Immature natural killer cell (primary cell): ENCODE measurements around the gene KIAA2012. TPM values are rescaled to one million over a fixed set of nuclear protein-coding genes. Genes with fewer than 3 reads are reported as not detected.

Experiments
- DNase-seq, 3 donors: peaks; one replicate each; pipeline ENCODE4 v3.0.0; 2022; ENCODE audit warnings: mixed read lengths in 1 of 3
- H3K27ac Mint-ChIP-seq, 6 donors: one replicate each; pipeline ENCODE4 v1.8.0; 2020; ENCODE audit warnings: mixed read lengths in 6 of 6, mild to moderate bottlenecking in 5 of 6, inconsistent platforms in 4 of 6, moderate library complexity in 3 of 6
- H3K27me3 Mint-ChIP-seq, 3 donors: one replicate each; pipeline ENCODE4 v1.8.0; 2020 to 2021; ENCODE audit warnings: low read depth in 3 of 3, mild to moderate bottlenecking in 3 of 3, mixed read lengths in 3 of 3, moderate library complexity in 3 of 3, inconsistent platforms in 1 of 3
- H3K36me3 Mint-ChIP-seq, 3 donors: one replicate each; pipeline ENCODE4 v1.8.0; 2020; ENCODE audit warnings: mixed read lengths in 3 of 3, inconsistent platforms in 2 of 3, mild to moderate bottlenecking in 2 of 3
- H3K4me1 Mint-ChIP-seq, 2 donors: one replicate each; pipeline ENCODE4 v1.8.0; 2020; ENCODE audit warnings: inconsistent platforms in 2 of 2, mild to moderate bottlenecking in 2 of 2, mixed read lengths in 2 of 2, moderate library complexity in 1 of 2
- H3K4me3 Mint-ChIP-seq, 5 donors: one replicate each; pipeline ENCODE4 v1.8.0; 2020; ENCODE audit warnings: mild to moderate bottlenecking in 5 of 5, mixed read lengths in 5 of 5, inconsistent platforms in 3 of 5, moderate library complexity in 3 of 5
- H3K9me3 Mint-ChIP-seq, 6 donors: one replicate each; pipeline ENCODE4 v1.8.0; 2020; ENCODE audit warnings: mild to moderate bottlenecking in 6 of 6, mixed read lengths in 6 of 6, inconsistent platforms in 4 of 6, moderate library complexity in 3 of 6
- polyA plus RNA-seq, 3 donors: library from polyadenylated mRNA; unstranded; fragments of 300-500 nt; fragmentation: Illumina TruSeq; gene quantifications; one replicate each; pipeline ENCODE4 v1.2.3, GENCODE V29; 2021

Gene KIAA2012
- polyA plus RNA-seq, 3 donors from 2014 or later: not detected

- no peaks in the 10 kb centered on the region for H3K36me3 Mint-ChIP-seq
- no peak overlapping the region for H3K4me3 Mint-ChIP-seq
- no peaks in the 10 kb centered on the region for H3K9me3 Mint-ChIP-seq
- DNase-seq: no peak
- no peaks in the 10 kb centered on the region for H3K4me1 Mint-ChIP-seq
- H3K27me3 Mint-ChIP-seq: peaks cover 0 to 7% (median 0%) of the 10 kb centered on the region in 3 donors
- no peak overlapping the region for H3K27ac Mint-ChIP-seq
Observed at GRCh38 chr2:202079310-202079709, 6.3 kb downstream of the KIAA2012 start.

GRCh38 chr2:202084265-202084664 is 11.2 kb downstream of the KIAA2012 start:
- Mint-ChIP-seq H3K4me3 (no peak overlapping the region), H3K4me1 (no peaks in the 10 kb centered on the region), H3K9me3 (no peaks in the 10 kb centered on the region), H3K36me3 (no peaks in the 10 kb centered on the region), H3K27me3 (peaks cover 0 to 1% (median 0%) of the 10 kb centered on the region in 3 donors), H3K27ac (no peak overlapping the region)
- DNase-seq: no peak

GRCh38 chr2:202088777-202089176 is 15.7 kb downstream of the KIAA2012 start:
- no peak overlapping the region for H3K4me3 Mint-ChIP-seq
- H3K9me3 Mint-ChIP-seq: no peaks in the 10 kb centered on the region
- no peak for DNase-seq
- no peak overlapping the region for H3K27ac Mint-ChIP-seq
- no peaks in the 10 kb centered on the region for H3K36me3 Mint-ChIP-seq
- H3K27me3 Mint-ChIP-seq: peaks cover 0 to 2% (median 2%) of the 10 kb centered on the region in 3 donors
- no peaks in the 10 kb centered on the region for H3K4me1 Mint-ChIP-seq

GRCh38 chr2:202090530-202090929 is 17.5 kb downstream of the KIAA2012 start:
- no peak overlapping the region for H3K4me3 Mint-ChIP-seq

GRCh38 chr2:202091476-202091875 is 18.4 kb downstream of the KIAA2012 start:
- Mint-ChIP-seq H3K27me3 (peaks cover 0 to 2% (median 2%) of the 10 kb centered on the region in 3 donors), H3K27ac (no peak overlapping the region), H3K4me3 (no peak overlapping the region), H3K9me3 (no peaks in the 10 kb centered on the region), H3K4me1 (no peaks in the 10 kb centered on the region), H3K36me3 (no peaks in the 10 kb centered on the region)
- no peak for DNase-seq

More at GRCh38 chr2:202090530-202090929, 17.5 kb downstream of the KIAA2012 start:
- Mint-ChIP-seq H3K4me1 (no peaks in the 10 kb centered on the region), H3K36me3 (no peaks in the 10 kb centered on the region), H3K27ac (no peak overlapping the region), H3K27me3 (peaks cover 0 to 2% (median 2%) of the 10 kb centered on the region in 3 donors), H3K9me3 (no peaks in the 10 kb centered on the region)
- DNase-seq: no peak

GRCh38 chr2:202094426-202094986 is 21.5 kb downstream of the KIAA2012 start:
- no peak overlapping the region for H3K4me3 Mint-ChIP-seq
- no peak overlapping the region for H3K27ac Mint-ChIP-seq
- H3K27me3 Mint-ChIP-seq: peaks cover 0 to 3% (median 0%) of the 10 kb centered on the region in 3 donors
- no peaks in the 10 kb centered on the region for H3K9me3 Mint-ChIP-seq
- DNase-seq: no peak
- no peaks in the 10 kb centered on the region for H3K36me3 Mint-ChIP-seq
- no peaks in the 10 kb centered on the region for H3K4me1 Mint-ChIP-seq

- peaks cover 0 to 5% (median 0%) of the 10 kb centered on the region in 3 donors for H3K27me3 Mint-ChIP-seq
- no peak overlapping the region for H3K27ac Mint-ChIP-seq
- no peak for DNase-seq
- H3K4me3 Mint-ChIP-seq: no peak overlapping the region
- H3K9me3 Mint-ChIP-seq: no peaks in the 10 kb centered on the region
- no peaks in the 10 kb centered on the region for H3K4me1 Mint-ChIP-seq
- H3K36me3 Mint-ChIP-seq: no peaks in the 10 kb centered on the region
Observed at GRCh38 chr2:202095235-202095634, 22.2 kb downstream of the KIAA2012 start.

- no peak for DNase-seq
- H3K27me3 Mint-ChIP-seq: peaks cover 0 to 4% (median 0%) of the 10 kb centered on the region in 3 donors
- H3K9me3 Mint-ChIP-seq: no peaks in the 10 kb centered on the region
- no peak overlapping the region for H3K27ac Mint-ChIP-seq
- no peak overlapping the region for H3K4me3 Mint-ChIP-seq
- H3K4me1 Mint-ChIP-seq: no peaks in the 10 kb centered on the region
- no peaks in the 10 kb centered on the region for H3K36me3 Mint-ChIP-seq
Observed at GRCh38 chr2:202096736-202097135, 23.7 kb downstream of the KIAA2012 start.

- Mint-ChIP-seq H3K4me3 (no peak overlapping the region), H3K36me3 (no peaks in the 10 kb centered on the region), H3K9me3 (no peaks in the 10 kb centered on the region), H3K27me3 (peaks cover 0 to 9% (median 4%) of the 10 kb centered on the region in 3 donors), H3K27ac (no peak overlapping the region), H3K4me1 (no peaks in the 10 kb centered on the region)
- no peak for DNase-seq
Observed at GRCh38 chr2:202098291-202098690, 25.2 kb downstream of the KIAA2012 start.

GRCh38 chr2:202099515-202099914 is 26.5 kb downstream of the KIAA2012 start:
- no peaks in the 10 kb centered on the region for H3K36me3 Mint-ChIP-seq
- H3K27ac Mint-ChIP-seq: no peak overlapping the region

GRCh38 chr2:202100176-202100575 is 27.1 kb downstream of the KIAA2012 start:
- Mint-ChIP-seq H3K4me3 (no peak overlapping the region), H3K27me3 (peaks cover 2 to 11% (median 4%) of the 10 kb centered on the region in 3 donors), H3K4me1 (no peaks in the 10 kb centered on the region), H3K36me3 (no peaks in the 10 kb centered on the region), H3K27ac (no peak overlapping the region), H3K9me3 (no peaks in the 10 kb centered on the region)
- DNase-seq: no peak

More at GRCh38 chr2:202099515-202099914, 26.5 kb downstream of the KIAA2012 start:
- DNase-seq: no peak
- Mint-ChIP-seq H3K4me3 (no peak overlapping the region), H3K27me3 (peaks cover 2 to 9% (median 4%) of the 10 kb centered on the region in 3 donors), H3K9me3 (no peaks in the 10 kb centered on the region), H3K4me1 (no peaks in the 10 kb centered on the region)

- peaks cover 2 to 11% (median 4%) of the 10 kb centered on the region in 3 donors for H3K27me3 Mint-ChIP-seq
- H3K4me3 Mint-ChIP-seq: no peak overlapping the region
- no peaks in the 10 kb centered on the region for H3K4me1 Mint-ChIP-seq
- H3K27ac Mint-ChIP-seq: no peak overlapping the region
- no peak for DNase-seq
- no peaks in the 10 kb centered on the region for H3K9me3 Mint-ChIP-seq
- no peaks in the 10 kb centered on the region for H3K36me3 Mint-ChIP-seq
Observed at GRCh38 chr2:202101026-202101579, 28.0 kb downstream of the KIAA2012 start.

- Mint-ChIP-seq H3K4me1 (no peaks in the 10 kb centered on the region), H3K36me3 (no peaks in the 10 kb centered on the region), H3K27me3 (peaks cover 2 to 11% (median 4%) of the 10 kb centered on the region in 3 donors)
Observed at GRCh38 chr2:202102425-202103000, 29.5 kb downstream of the KIAA2012 start.

GRCh38 chr2:202104286-202104870 is 31.3 kb downstream of the KIAA2012 start:
- Mint-ChIP-seq H3K4me1 (no peaks in the 10 kb centered on the region), H3K27me3 (peaks cover 2 to 11% (median 4%) of the 10 kb centered on the region in 3 donors), H3K36me3 (no peaks in the 10 kb centered on the region), H3K4me3 (no peak overlapping the region), H3K9me3 (no peaks in the 10 kb centered on the region), H3K27ac (no peak overlapping the region)
- DNase-seq: no peak

More at GRCh38 chr2:202102425-202103000, 29.5 kb downstream of the KIAA2012 start:
- H3K4me3 Mint-ChIP-seq: no peak overlapping the region
- no peak overlapping the region for H3K27ac Mint-ChIP-seq
- no peaks in the 10 kb centered on the region for H3K9me3 Mint-ChIP-seq
- DNase-seq: no peak
